IgD-negative memory B cell (primary cell): ENCODE data around the gene FAM193B. TPM values are rescaled to one million over a fixed set of nuclear protein-coding genes. Genes with fewer than 3 reads are reported as not detected.

Experiments used
- H3K27ac Mint-ChIP-seq, 3 donors: one replicate each; pipeline ENCODE4 v1.8.0; 2020 to 2022; ENCODE audit warnings: mild to moderate bottlenecking in 3 of 3, mixed read lengths in 3 of 3, moderate library complexity in 1 of 3
- H3K27me3 Mint-ChIP-seq: one replicate; pipeline ENCODE4 v1.8.0; 2021; ENCODE audit warnings: mixed read lengths
- H3K36me3 Mint-ChIP-seq: one replicate; pipeline ENCODE4 v1.8.0; 2020; ENCODE audit warnings: mild to moderate bottlenecking, mixed read lengths
- H3K4me1 Mint-ChIP-seq, 3 donors: one replicate each; pipeline ENCODE4 v1.8.0; 2020 to 2022; ENCODE audit warnings: mixed read lengths in 3 of 3, mild to moderate bottlenecking in 1 of 3
- H3K4me3 Mint-ChIP-seq, 4 donors: one replicate each; pipeline ENCODE4 v1.8.0; 2020 to 2022; ENCODE audit warnings: mild to moderate bottlenecking in 4 of 4, mixed read lengths in 4 of 4, moderate library complexity in 3 of 4
- H3K9me3 Mint-ChIP-seq, 3 donors: one replicate each; pipeline ENCODE4 v1.8.0; 2020 to 2021; ENCODE audit warnings: mixed read lengths in 3 of 3, mild to moderate bottlenecking in 1 of 3
- polyA plus RNA-seq: library from polyadenylated mRNA; unstranded; fragments of 300-500 nt; fragmentation: Illumina TruSeq; gene quantifications from one replicate; pipeline ENCODE4 v1.2.3, GENCODE V29; 2021

The FAM193B gene
- polyA plus RNA-seq, 1 donor from 2014 or later = 4.5 TPM

- H3K4me1 Mint-ChIP-seq = peaks cover 5 to 14% (median 12%) of the 10 kb centered on the region in 3 donors
- peak overlapping the region in 1 of 4 donors; percentile 36 for H3K4me3 Mint-ChIP-seq
- no peaks in the 10 kb centered on the region for H3K36me3 Mint-ChIP-seq
- peaks cover 5% of the 10 kb centered on the region for H3K27me3 Mint-ChIP-seq
- peaks cover 0 to 2% (median 0%) of the 10 kb centered on the region in 3 donors for H3K9me3 Mint-ChIP-seq
- no peak overlapping the region for H3K27ac Mint-ChIP-seq
These were observed 77.7 kb downstream of the FAM193B start for GRCh38 chr5:177476531-177477233.

DNA sequence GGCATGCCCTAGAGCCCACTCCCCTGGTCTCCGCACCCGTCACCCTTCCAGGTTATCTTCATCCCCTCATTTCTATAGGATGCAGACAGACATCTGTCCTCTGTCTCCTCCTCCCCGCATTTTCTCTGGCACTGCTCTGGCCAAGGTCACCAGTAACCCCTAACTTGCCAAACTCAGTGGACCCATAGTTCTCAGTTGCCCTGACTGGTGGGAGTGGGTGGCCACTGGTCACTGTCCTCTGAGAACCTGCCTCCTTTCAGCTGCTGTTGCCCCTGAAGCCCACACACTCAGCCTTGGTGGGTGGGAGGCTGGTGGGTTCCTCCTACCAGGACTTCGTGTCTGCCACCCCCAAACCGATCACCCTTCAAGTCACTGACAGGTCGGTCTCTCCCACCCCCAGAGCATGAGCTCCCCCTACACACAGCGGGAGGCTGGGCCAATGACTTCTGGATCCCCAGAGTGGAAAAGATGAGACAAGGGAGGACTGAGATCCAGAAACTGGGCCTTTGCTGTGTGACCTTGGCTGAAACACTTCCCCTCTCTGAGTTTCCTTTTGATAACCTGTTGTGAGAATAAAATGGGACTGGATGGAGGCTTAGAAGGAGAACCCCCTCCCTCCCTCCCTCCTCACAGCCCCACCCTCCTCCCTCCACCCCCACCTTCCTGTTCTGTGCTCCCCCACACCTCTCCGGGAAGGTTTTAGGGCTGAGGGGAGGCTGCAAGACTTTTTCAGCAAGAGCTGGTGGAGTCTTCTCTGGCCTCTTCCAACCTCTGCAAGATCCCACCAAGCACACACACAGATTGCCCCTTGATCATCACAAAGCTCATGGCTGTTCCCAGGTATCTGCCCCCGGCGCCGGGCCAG, 78.6 kb downstream of the FAM193B start:
- Mint-ChIP-seq H3K27me3 (peaks cover 5% of the 10 kb centered on the region), H3K36me3 (no peaks in the 10 kb centered on the region), H3K4me3 (peak overlapping the region in 2 of 4 donors; percentile 47 to 52), H3K27ac (peak overlapping the region in 2 of 3 donors; percentile 16 to 86), H3K9me3 (peaks cover 0 to 2% (median 0%) of the 10 kb centered on the region in 3 donors), H3K4me1 (peaks cover 5 to 14% (median 12%) of the 10 kb centered on the region in 3 donors)

GRCh38 chr5:177474846-177475562, 79.4 kb downstream of the FAM193B start:
- H3K9me3 Mint-ChIP-seq = peaks cover 0 to 2% (median 0%) of the 10 kb centered on the region in 3 donors
- peak overlapping the region in 2 of 3 donors; percentile 16 to 86 for H3K27ac Mint-ChIP-seq
- H3K27me3 Mint-ChIP-seq = peaks cover 5% of the 10 kb centered on the region
- H3K4me3 Mint-ChIP-seq = peak overlapping the region in 2 of 4 donors; percentile 47 to 52
- H3K4me1 Mint-ChIP-seq = peaks cover 5 to 14% (median 12%) of the 10 kb centered on the region in 3 donors
- no peaks in the 10 kb centered on the region for H3K36me3 Mint-ChIP-seq

DNA sequence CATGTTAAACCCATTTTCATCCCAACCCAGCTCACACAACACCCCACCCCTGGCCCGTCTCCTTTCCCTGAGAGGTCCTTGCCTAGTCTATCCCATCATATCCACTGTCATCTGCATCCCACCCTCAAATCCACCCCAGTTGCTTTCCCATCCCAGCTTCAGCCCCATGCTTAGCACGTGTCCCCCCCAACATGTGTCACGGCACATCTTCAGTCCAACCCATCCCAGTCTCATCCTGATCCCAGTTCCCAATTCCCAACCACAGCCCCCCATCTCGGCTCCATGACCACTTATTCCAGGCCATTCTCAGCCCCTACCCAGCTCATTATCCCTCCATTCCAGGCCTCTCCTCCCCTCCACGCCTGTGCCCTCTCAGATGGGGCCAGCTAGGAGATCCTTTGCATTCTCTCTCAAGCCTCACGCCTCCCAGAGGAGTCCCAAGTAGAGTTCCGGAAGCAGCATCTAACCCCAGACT, 80.3 kb downstream of the FAM193B start:
- Mint-ChIP-seq H3K27me3 (peaks cover 5% of the 10 kb centered on the region), H3K27ac (no peak overlapping the region), H3K4me3 (peak overlapping the region; percentile 36 to 92 (median 72)), H3K9me3 (peaks cover 0 to 2% (median 0%) of the 10 kb centered on the region in 3 donors), H3K4me1 (peaks cover 0 to 8% (median 6%) of the 10 kb centered on the region in 3 donors), H3K36me3 (no peaks in the 10 kb centered on the region)

DNA sequence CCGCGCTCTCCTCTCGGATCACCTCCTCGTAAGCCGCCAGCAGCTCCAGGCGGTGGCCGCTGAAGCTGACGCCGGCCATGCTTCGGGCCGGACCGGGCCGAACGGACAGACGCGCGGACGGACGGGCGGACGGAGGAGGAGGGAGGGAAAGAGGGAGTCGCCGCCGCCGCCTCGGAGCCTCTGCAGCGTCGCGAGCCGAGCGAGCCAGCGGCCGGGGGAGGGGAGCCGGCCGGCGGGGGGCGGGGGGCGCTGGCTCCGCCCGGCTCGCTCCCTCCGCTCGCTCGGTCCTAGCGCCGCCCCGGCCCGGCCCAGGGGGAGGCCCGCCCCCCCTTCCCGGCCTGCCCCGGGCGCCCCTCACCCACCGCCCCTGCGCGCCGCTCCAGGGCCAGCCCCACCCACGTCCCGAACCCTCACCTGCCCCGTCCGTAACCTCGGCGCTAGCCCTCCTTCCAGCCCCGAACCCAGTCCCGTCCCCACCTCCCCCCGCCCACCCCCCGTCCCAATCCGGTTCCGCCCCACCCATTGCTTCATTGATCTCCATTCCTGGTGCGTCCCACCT, 80.8 kb downstream of the FAM193B start, which contains the start of gene DBN1:
Gene DBN1 (minus strand): TSS at position 192 of the 559 bp plus-strand sequence. CDS start 113 bp downstream, at position 79.
- H3K27me3 Mint-ChIP-seq = peaks cover 5% of the 10 kb centered on the region
- H3K4me1 Mint-ChIP-seq = peaks cover 0 to 4% (median 2%) of the 10 kb centered on the region in 3 donors
- peak within 1 kb of the TSS; percentile 36 to 92 (median 73) for H3K4me3 Mint-ChIP-seq
- peaks cover 0 to 2% (median 0%) of the 10 kb centered on the region in 3 donors for H3K9me3 Mint-ChIP-seq
- no peaks in the 10 kb centered on the region for H3K36me3 Mint-ChIP-seq
- no peak within 1 kb of the TSS for H3K27ac Mint-ChIP-seq

DNA sequence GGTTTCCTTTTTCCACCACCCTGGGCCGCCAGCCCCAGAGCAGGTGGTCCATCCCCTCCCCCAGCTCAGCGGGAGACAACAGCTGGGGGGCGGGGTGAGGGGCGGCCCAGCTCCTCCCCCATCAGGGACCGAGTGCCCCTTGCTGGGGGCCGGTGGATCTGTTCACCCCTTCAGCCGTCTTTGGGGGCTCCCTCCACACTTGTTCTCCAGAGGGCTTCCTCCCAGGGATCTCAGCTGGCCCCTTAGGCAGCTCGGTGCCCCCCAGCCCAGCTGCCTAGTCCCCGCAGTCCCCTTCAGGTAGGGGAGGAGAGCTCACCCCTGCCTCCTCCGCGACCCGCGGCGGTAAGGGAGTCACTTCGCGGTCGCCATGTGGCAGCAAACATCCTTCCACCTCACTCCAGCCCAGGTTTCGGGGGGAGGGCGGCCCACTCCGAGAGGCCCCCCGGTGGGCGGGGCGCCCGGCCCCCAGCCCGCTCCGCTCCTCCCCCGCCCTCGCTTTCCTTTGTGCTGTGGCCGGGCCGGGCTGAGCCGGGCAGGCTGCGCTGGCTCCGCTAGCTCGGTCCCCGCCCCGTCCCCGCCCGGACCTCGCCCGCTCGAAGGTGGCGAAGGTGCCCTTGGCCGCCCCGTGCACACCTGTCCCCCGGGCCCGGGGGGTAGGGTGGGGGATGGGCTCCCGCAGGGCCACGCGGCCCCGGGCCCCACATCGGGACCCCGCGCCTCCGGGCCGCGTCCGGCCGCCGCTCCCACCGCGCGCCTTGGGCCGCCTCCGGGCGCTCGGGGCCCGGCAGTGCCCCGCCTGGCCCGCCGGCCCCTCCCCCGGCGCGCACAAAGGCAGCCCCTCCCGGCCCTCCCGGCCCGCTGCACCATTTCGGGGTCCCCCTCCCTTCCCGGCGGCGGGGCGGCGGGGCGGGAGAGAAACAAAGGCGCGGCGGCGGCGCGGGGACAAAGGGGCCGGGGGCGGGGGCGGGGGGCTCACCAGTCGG, 81.6 kb downstream of the FAM193B start:
- H3K9me3 Mint-ChIP-seq = peaks cover 0 to 2% (median 0%) of the 10 kb centered on the region in 3 donors
- peaks cover 5% of the 10 kb centered on the region for H3K27me3 Mint-ChIP-seq
- H3K4me3 Mint-ChIP-seq = peak overlapping the region; percentile 35 to 79 (median 66)
- peaks cover 0 to 4% (median 2%) of the 10 kb centered on the region in 3 donors for H3K4me1 Mint-ChIP-seq
- no peak overlapping the region for H3K27ac Mint-ChIP-seq
- no peaks in the 10 kb centered on the region for H3K36me3 Mint-ChIP-seq

DNA sequence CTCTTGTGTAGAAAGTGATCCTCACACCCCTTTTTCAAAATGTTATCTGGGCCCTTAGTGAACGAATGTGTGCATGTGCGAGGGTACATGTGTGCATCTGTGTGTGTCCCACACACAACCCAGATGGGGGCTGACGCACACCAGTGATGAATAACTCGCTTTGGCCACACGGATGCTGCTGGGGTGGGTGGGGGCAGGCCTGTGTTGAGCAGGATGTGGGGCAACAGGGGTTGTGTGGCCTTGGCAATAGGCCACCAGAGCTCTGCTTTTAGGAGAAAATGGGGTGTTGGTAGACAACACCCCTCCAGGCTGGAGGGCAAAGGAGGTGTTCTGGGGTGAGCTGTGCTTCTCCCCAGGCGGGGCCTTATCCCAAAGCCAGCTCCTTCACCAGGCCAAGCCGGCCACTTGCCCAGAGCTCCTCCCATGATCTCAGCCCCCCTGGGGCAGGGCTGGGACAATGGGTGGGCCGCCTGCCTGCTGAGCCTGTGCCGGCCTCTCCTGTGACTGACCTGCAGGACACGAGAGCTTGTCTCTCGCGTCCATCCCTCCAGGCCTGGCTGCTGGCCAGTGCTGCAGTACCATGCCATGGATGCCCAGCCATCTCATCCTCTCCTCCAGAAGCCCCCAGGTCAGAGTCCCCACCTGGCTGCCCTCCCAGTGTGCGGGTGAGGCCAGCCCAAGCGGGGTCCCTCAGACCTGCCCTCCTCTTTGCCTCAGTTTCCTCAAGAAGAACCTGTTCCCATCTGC, 82.6 kb downstream of the FAM193B start:
- H3K4me1 Mint-ChIP-seq = peaks cover 0 to 4% (median 2%) of the 10 kb centered on the region in 3 donors
- H3K27me3 Mint-ChIP-seq = peaks cover 5% of the 10 kb centered on the region
- H3K4me3 Mint-ChIP-seq = peak overlapping the region; percentile 17 to 79 (median 36)
- H3K27ac Mint-ChIP-seq = peak overlapping the region in 1 of 3 donors; percentile 81
- no peaks in the 10 kb centered on the region for H3K36me3 Mint-ChIP-seq
- peaks cover 0 to 2% (median 0%) of the 10 kb centered on the region in 3 donors for H3K9me3 Mint-ChIP-seq

DNA sequence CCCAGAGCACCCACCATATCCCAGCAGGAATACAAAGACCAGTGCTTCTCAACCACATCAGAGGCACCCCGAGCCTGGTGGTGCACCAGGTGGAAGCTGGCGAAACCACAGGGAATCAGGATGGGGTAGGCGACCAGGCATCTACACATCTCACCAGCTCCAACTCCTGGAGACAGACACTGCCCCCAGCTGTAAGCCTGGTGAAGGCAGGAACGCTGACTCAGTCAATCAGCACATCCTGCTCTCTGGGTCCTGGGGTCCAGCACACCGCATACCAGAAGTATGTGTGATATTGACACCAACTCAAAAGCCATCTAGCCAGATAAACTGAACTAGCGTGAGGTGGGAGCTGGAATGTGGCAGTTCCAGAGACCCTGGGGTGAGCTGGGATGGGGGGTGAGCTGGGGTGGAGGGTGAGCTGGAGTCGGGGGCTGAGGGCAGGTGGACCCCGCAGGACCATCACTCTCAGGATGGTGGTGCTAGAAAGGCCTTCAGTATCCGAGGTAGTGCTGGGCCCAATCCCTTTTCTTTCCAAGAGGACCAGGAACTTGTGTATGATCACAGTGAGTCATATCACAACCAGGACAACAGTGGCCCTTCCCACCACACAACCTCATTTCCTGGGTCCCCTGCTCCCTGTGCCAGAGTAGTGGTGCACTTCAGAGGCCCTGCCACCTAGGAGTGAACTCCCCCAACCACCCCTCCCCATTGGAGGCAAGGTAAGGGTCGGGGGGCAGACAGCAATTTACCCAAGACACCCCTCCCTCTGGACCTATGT, 83.4 kb downstream of the FAM193B start:
- Mint-ChIP-seq H3K36me3 (no peaks in the 10 kb centered on the region), H3K27ac (peak overlapping the region in 1 of 3 donors; percentile 46), H3K4me3 (peak overlapping the region in 1 of 4 donors; percentile 47), H3K9me3 (peaks cover 0 to 2% (median 0%) of the 10 kb centered on the region in 3 donors), H3K4me1 (peaks cover 0 to 4% (median 2%) of the 10 kb centered on the region in 3 donors), H3K27me3 (peaks cover 5% of the 10 kb centered on the region)

Other genes starting within 250 kb of the FAM193B start
- gene MXD3, start 242.7 kb downstream of the FAM193B start, polyA plus RNA-seq = 4.1 TPM
- 171 TPM for gene LMAN2, start 202.9 kb downstream of the FAM193B start, polyA plus RNA-seq
- 49.5 TPM for gene RGS14, start 196.6 kb downstream of the FAM193B start, polyA plus RNA-seq
- not detected for gene SLC34A1, start 170.1 kb downstream of the FAM193B start, polyA plus RNA-seq
- not detected for gene PFN3, start 153.9 kb downstream of the FAM193B start, polyA plus RNA-seq
- 0.78 TPM for gene F12, start 145.0 kb downstream of the FAM193B start, polyA plus RNA-seq
- 107 TPM for gene GRK6, start 127.9 kb downstream of the FAM193B start, polyA plus RNA-seq
- 23.1 TPM for gene PRR7, start 107.7 kb downstream of the FAM193B start, polyA plus RNA-seq
- 0.54 TPM for gene DBN1, start 80.9 kb downstream of the FAM193B start, polyA plus RNA-seq
- 16.3 TPM for gene PDLIM7, start 57.0 kb downstream of the FAM193B start, polyA plus RNA-seq
- gene DOK3, start 44.7 kb downstream of the FAM193B start, polyA plus RNA-seq = 154 TPM
- 74.2 TPM for gene DDX41, start 37.6 kb downstream of the FAM193B start, polyA plus RNA-seq
- 96.6 TPM for gene TMED9, start 37.6 kb upstream of the FAM193B start, polyA plus RNA-seq
- gene B4GALT7, start 45.6 kb upstream of the FAM193B start, polyA plus RNA-seq = 26.4 TPM
- not detected for gene FAM153A, start 228.3 kb upstream of the FAM193B start, polyA plus RNA-seq